Measurements from ENCODE around the gene CSNK2B.

The CSNK2B gene

GRCh38 chr6:31662124-31662723 lies 3.7 kb upstream of the CSNK2B start:
- DNase-seq: no peak

GRCh38 chr6:31663126-31663960 lies 2.5 kb upstream of the CSNK2B start:
- DNase-seq: no peak

GRCh38 chr6:31663961-31664789 lies 1.7 kb upstream of the CSNK2B start:
- peak; percentile 20 for DNase-seq

- DNase-seq: peak; percentile 94
Measured at GRCh38 chr6:31664790-31665500, 935 bp upstream of the CSNK2B start, which contains the start of gene GPANK1. Gene GPANK1, minus strand, starts transcription at chr6:31664997. Its CDS starts 519 bp downstream, at chr6:31664478.

GRCh38 chr6:31666337-31666965 lies 571 bp downstream of the CSNK2B start:
- no peak for DNase-seq

GRCh38 chr6:31669676-31670075 lies 3.8 kb downstream of the CSNK2B start, which contains the start of gene LY6G5B:
Gene LY6G5B, plus strand, starts transcription at chr6:31669976. Its CDS starts 975 bp downstream, at chr6:31670951.
- no peak for DNase-seq

- no peak for DNase-seq
Measured at GRCh38 chr6:31676322-31676903, 10.5 kb downstream of the CSNK2B start.

- DNase-seq: no peak
Measured at GRCh38 chr6:31676904-31677303, 11.0 kb downstream of the CSNK2B start.

- no peak for DNase-seq
Measured at GRCh38 chr6:31677955-31678354, 12.1 kb downstream of the CSNK2B start.

GRCh38 chr6:31680226-31681134 lies 14.6 kb downstream of the CSNK2B start, which contains the start of gene LY6G5C:
Gene LY6G5C, minus strand, starts transcription at chr6:31681067. Its CDS starts 694 bp downstream, at chr6:31680373.
- peak; percentile 79 for DNase-seq

- peak; percentile 50 for DNase-seq
Measured at GRCh38 chr6:31681135-31681671, 15.3 kb downstream of the CSNK2B start.

- DNase-seq: no peak
Measured at GRCh38 chr6:31683591-31683990, 17.7 kb downstream of the CSNK2B start.

GRCh38 chr6:31686483-31686882 lies 20.6 kb downstream of the CSNK2B start:
- DNase-seq: no peak

GRCh38 chr6:31687321-31687720 lies 21.4 kb downstream of the CSNK2B start:
- no peak for DNase-seq

GRCh38 chr6:31687860-31688693 lies 22.2 kb downstream of the CSNK2B start:
- DNase-seq: no peak

GRCh38 chr6:31689249-31690110 lies 23.6 kb downstream of the CSNK2B start:
- no peak for DNase-seq

GRCh38 chr6:31690231-31691077 lies 24.6 kb downstream of the CSNK2B start:
- no peak for DNase-seq
